Panc1 (cell line): ENCODE measurements around the gene CSF1R. TPM values are rescaled to one million over a fixed set of nuclear protein-coding genes. Genes with fewer than 3 reads are reported as not detected.

Source experiments
- ATAC-seq: fragments of 200-7000 bp; cut with Tn5 transposase; 2 replicates; pipeline ENCODE4 v1.9.1; 2020; ENCODE audit warnings: mild to moderate bottlenecking, moderate library complexity
- BruUV-seq: library from RNA; stranded (reverse); fragments of 400-500 nt; replicated peaks from 2 replicates; lab custom pipeline; 2021; lab: Mats Ljungman, UMichigan
- CTCF ChIA-PET: fragments of 300-600 bp; sonication (Branson Sonifier 250); formaldehyde crosslinking; loops from one replicate; lab custom pipeline; 2022; ENCODE audit warnings: antibody characterized with exemption; lab: Charles Lee
- POLR2A ChIA-PET: fragments of 300-600 bp; sonication (Branson Sonifier 250); formaldehyde crosslinking; loops from one replicate; lab custom pipeline; 2022; ENCODE audit warnings: antibody characterized with exemption; lab: Charles Lee
- DNase-seq: peaks from one replicate; pipeline ENCODE4 v3.0.0-alpha.2; 2010; ENCODE audit warnings: low read depth, low spot score
- H3K27ac ChIP-seq: 2 replicates; pipeline ENCODE4 v1.5.1; 2011; ENCODE audit warnings: mild to moderate bottlenecking, low read length, inconsistent platforms
- H3K27me3 ChIP-seq: fragments of 200-500 bp; sonication (Bioruptor generic); 2 replicates; pipeline ENCODE4 v1.6.0; 2014; ENCODE audit warnings: low read length, inconsistent platforms; ENCODE audit not compliant: control insufficient read depth, insufficient read depth
- H3K36me3 ChIP-seq: fragments of 200-500 bp; sonication (Bioruptor generic); 2 replicates; pipeline ENCODE4 v1.5.1; 2014; ENCODE audit warnings: inconsistent platforms, mild to moderate bottlenecking, low read length, moderate library complexity; ENCODE audit not compliant: control insufficient read depth, insufficient read depth
- H3K4me1 ChIP-seq: 2 replicates; pipeline ENCODE4 v1.5.1; 2011; ENCODE audit warnings: inconsistent platforms, mild to moderate bottlenecking, low read length, moderate library complexity; ENCODE audit not compliant: control insufficient read depth, insufficient read depth
- H3K4me3 ChIP-seq, 2 experiments: 2 replicates each; pipeline ENCODE4 v1.5.1; 2011 to 2012; ENCODE audit warnings: low read depth in 2 of 2, low read length in 2 of 2, mild to moderate bottlenecking in 2 of 2, inconsistent platforms in 1 of 2, moderate library complexity in 1 of 2
- H3K9me3 ChIP-seq: fragments of 200-500 bp; sonication (Bioruptor generic); 2 replicates; pipeline ENCODE4 v1.5.1; 2014; ENCODE audit warnings: low read depth, mild to moderate bottlenecking, inconsistent platforms, low read length, moderate library complexity; ENCODE audit not compliant: control insufficient read depth, insufficient read depth
- CTCF ChIP-seq: fragments of 450-650 bp; IDR thresholded peaks from 2 replicates; pipeline ENCODE4 v1.5.1; 2017; ENCODE audit warnings: mild to moderate bottlenecking
- POLR2AphosphoS5 ChIP-seq: IDR thresholded peaks from 2 replicates; pipeline ENCODE4 v1.6.1; 2012; ENCODE audit warnings: mild to moderate bottlenecking, low read depth, low read length, moderate library complexity
- REST ChIP-seq, 2 experiments: IDR thresholded peaks; 2 replicates each; pipeline ENCODE4 v1.6.1; 2011 to 2012; ENCODE audit warnings: low read depth in 2 of 2, control low read depth in 1 of 2, low read length in 1 of 2, mild to moderate bottlenecking in 1 of 2, moderate library complexity in 1 of 2; ENCODE audit not compliant: insufficient read depth in 1 of 2
- SIN3A ChIP-seq: IDR thresholded peaks from 2 replicates; pipeline ENCODE4 v1.6.1; 2012; ENCODE audit warnings: low read depth, mild to moderate bottlenecking, low read length, moderate library complexity, borderline replicate concordance; ENCODE audit not compliant: insufficient read depth
- TCF7L2 ChIP-seq: IDR thresholded peaks from 2 replicates; pipeline ENCODE4 v1.6.1; 2011; ENCODE audit warnings: mild to moderate bottlenecking, low read depth, low read length, inconsistent platforms
- in situ Hi-C: cut with HindIII; loops from 2 replicates; pipeline ENCODE4 v1.10.0; 2016; ENCODE audit warnings: low sequenced_read_pairs, low pct_unique_long_range_greater_than_20kb
- intact Hi-C: fragments of 100-400 bp; cut with micrococcal nuclease; formaldehyde crosslinking; loops from one replicate; pipeline ENCODE4 v1.10.0; 2022; ENCODE audit not compliant: unreplicated experiment
- total RNA-seq: library from RNA; stranded (reverse); gene quantifications from one replicate; pipeline ENCODE4 v1.2.1, GENCODE V29; 2021; ENCODE audit not compliant: unreplicated experiment

Gene CSF1R
- total RNA-seq, 1 experiment from 2014 or later = 0.05 TPM

- no TSS peak for BruUV-seq
- in situ Hi-C loops = no loop called here
- DNase-seq (no peak), ATAC-seq (no peak)
- CTCF ChIA-PET = no interaction called here
- Histone ChIP-seq H3K4me1 (peaks cover 6% of the 10 kb centered on the region), H3K36me3 (peaks cover 29% of the 10 kb centered on the region), H3K27me3 (no peaks in the 10 kb centered on the region), H3K27ac (no peak overlapping the region), H3K9me3 (no peaks in the 10 kb centered on the region), H3K4me3 (no peak overlapping the region)
- intact Hi-C loops = no loop called here
- TF ChIP-seq POLR2AphosphoS5 (no peak), TCF7L2 (no peak), CTCF (no peak), SIN3A (no peak), REST (IDR thresholded peaks at IDR 0.05; ENCODE audit: insufficient read depth in 1 of 2, low read depth in 2 of 2, low read length in 1 of 2) (no peak)
- POLR2A ChIA-PET = no interaction called here
These were observed 79.3 kb downstream of the CSF1R start for GRCh38 chr5:150007050-150007449.

GRCh38 chr5:150006318-150006717 is 80.0 kb downstream of the CSF1R start:
- no peak overlapping the region for H3K4me3 ChIP-seq
- TF ChIP-seq REST (IDR thresholded peaks at IDR 0.05; ENCODE audit: insufficient read depth in 1 of 2, low read depth in 2 of 2, low read length in 1 of 2) = no peak
- DNase-seq (no peak), ATAC-seq (no peak)
- H3K27me3 ChIP-seq = no peaks in the 10 kb centered on the region
- BruUV-seq = no TSS peak
- H3K9me3 ChIP-seq = no peaks in the 10 kb centered on the region
- no peak overlapping the region for H3K27ac ChIP-seq
- POLR2A ChIA-PET = interaction anchor here (1.2 kb wide), 1 partner anchor 15 kb away, joined by 12 read pairs; no protein-coding TSS in a partner anchor
- CTCF ChIA-PET = interaction anchor here (0.7 kb wide), 1 partner anchor 284 kb away, joined by 3 read pairs; no protein-coding TSS in a partner anchor
- H3K36me3 ChIP-seq = peaks cover 29% of the 10 kb centered on the region
- intact Hi-C loops = no loop called here
- in situ Hi-C loops = no loop called here
- H3K4me1 ChIP-seq = peaks cover 11% of the 10 kb centered on the region

Other genes with a start within 250 kb of the CSF1R start
- gene PDE6A, start 141.8 kb downstream of the CSF1R start, total RNA-seq = 0.33 TPM
- 111 TPM for gene SLC26A2, start 125.8 kb downstream of the CSF1R start, total RNA-seq
- gene TIGD6, start 85.9 kb downstream of the CSF1R start, total RNA-seq = 7.1 TPM
- gene HMGXB3, start 85.8 kb downstream of the CSF1R start, total RNA-seq = 56.2 TPM
- 1.8 TPM for gene PDGFRB, start 69.3 kb upstream of the CSF1R start, total RNA-seq
- not detected for gene CDX1, start 80.2 kb upstream of the CSF1R start, total RNA-seq
- gene SLC6A7, start 103.5 kb upstream of the CSF1R start, total RNA-seq = not detected
- gene CAMK2A, start 203.2 kb upstream of the CSF1R start, total RNA-seq = 0.51 TPM
- 18.6 TPM for gene ARSI, start 216.4 kb upstream of the CSF1R start, total RNA-seq